Activated B cell treated with CpG ODN at 0.5 μM for 24 hours (primary cell): ENCODE data around the gene IL12RB1. TPM values are rescaled to one million over a fixed set of nuclear protein-coding genes. Genes with fewer than 3 reads are reported as not detected.
A peak's percentile ranks its signal among the peaks of the same experiment; 100 is the strongest.

Experiments
- ATAC-seq: fragments of 200-7000 bp; cut with Tn5 transposase; one replicate; pipeline ENCODE4 v1.10.0; 2021; ENCODE audit warnings: low read depth, mild to moderate bottlenecking, moderate library complexity
- CTCF ChIA-PET: fragments of 350-600 bp; sonication (Branson Sonifier 250); formaldehyde crosslinking; loops from one replicate; lab custom pipeline; 2021; ENCODE audit warnings: antibody characterized with exemption; lab: Charles Lee
- POLR2A ChIA-PET: fragments of 350-600 bp; sonication (Branson Sonifier 250); formaldehyde crosslinking; loops from one replicate; lab custom pipeline; 2021; ENCODE audit warnings: antibody characterized with exemption; lab: Charles Lee
- DNase-seq: peaks from one replicate; pipeline ENCODE4 v3.0.0; 2022
- H3K27ac Mint-ChIP-seq: one replicate; pipeline ENCODE4 v1.8.0; 2020; ENCODE audit warnings: mixed read lengths
- H3K27me3 Mint-ChIP-seq: one replicate; pipeline ENCODE4 v1.8.0; 2021; ENCODE audit warnings: mixed read lengths
- H3K36me3 Mint-ChIP-seq: one replicate; pipeline ENCODE4 v1.8.0; 2021; ENCODE audit warnings: low read depth, mixed read lengths
- H3K4me1 Mint-ChIP-seq: one replicate; pipeline ENCODE4 v1.8.0; 2021; ENCODE audit warnings: mixed read lengths
- H3K4me3 Mint-ChIP-seq: one replicate; pipeline ENCODE4 v1.8.0; 2020; ENCODE audit warnings: mild to moderate bottlenecking, mixed read lengths
- H3K9me3 Mint-ChIP-seq: one replicate; pipeline ENCODE4 v1.8.0; 2020; ENCODE audit warnings: mixed read lengths
- CTCF ChIP-seq: fragments of 200-600 bp; IDR thresholded peaks from one replicate; pipeline ENCODE4 v1.8.0; 2022; ENCODE audit warnings: antibody characterized with exemption, mild to moderate bottlenecking
- intact Hi-C: fragments of 100-400 bp; cut with micrococcal nuclease; formaldehyde crosslinking; loops from one replicate; pipeline ENCODE4 v1.15.1; 2024
- total RNA-seq: library from RNA; stranded (reverse); gene quantifications from 2 replicates; pipeline ENCODE4 v1.2.3, GENCODE V29; 2022

IL12RB1 gene
- total RNA-seq, 1 donor from 2014 or later: 20.9 TPM

- no peak for TF ChIP-seq CTCF
- no peak for DNase-seq
- CTCF ChIA-PET: no interaction called here
- Mint-ChIP-seq H3K4me1 (peaks cover 38% of the 10 kb centered on the region), H3K27me3 (no peaks in the 10 kb centered on the region), H3K27ac (peak overlapping the region; percentile 70), H3K9me3 (no peaks in the 10 kb centered on the region), H3K4me3 (peak overlapping the region; percentile 75), H3K36me3 (peaks cover 43% of the 10 kb centered on the region)
- intact Hi-C loops: no loop called here
- POLR2A ChIA-PET: interaction anchor here (0.5 to 2.7 kb wide), 15 partner anchors 8 to 438 kb away, joined by 3 to 19 read pairs (median 4); partner anchors contain the start of genes ARRDC2, JUND, MAST3 and PIK3R2
- ATAC-seq: no peak
Measured at GRCh38 chr19:18118420-18119012, 31.8 kb upstream of the IL12RB1 start.

DNA sequence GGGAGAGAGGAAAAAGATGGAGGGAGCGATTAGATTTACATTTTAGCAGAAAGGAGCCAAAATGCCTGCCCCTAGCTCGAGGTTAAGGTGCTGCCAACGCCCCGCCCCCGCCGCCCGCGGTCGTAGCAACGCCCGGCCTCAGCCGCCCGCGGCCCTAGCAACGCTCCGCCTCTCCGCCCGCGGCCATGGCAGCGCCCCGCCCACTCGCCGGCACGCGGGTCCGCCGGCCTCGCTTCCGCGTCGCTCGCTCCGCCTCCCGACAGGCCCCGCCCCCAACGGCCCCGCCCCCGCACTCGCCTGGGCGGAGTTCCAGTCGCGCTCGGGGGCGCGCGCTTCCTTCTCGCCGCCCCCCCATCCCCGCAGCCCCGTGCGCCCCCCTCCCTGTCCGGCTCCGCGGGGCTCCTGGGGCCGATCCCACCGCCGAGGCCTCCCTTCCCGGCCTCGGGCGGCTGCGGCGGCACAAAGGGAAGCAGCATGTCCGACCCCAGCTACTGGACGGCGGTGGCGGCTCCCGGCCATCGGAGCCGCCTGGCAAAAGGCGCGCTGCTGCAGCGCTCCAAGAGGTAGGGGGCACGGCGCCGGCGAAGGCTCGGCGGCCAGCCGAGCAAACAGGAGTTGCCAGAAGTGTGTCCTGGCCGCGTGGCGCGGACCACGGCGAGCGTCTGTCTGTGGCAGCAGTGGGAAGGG, 31.1 kb upstream of the IL12RB1 start:
- ATAC-seq (peak; percentile 93), DNase-seq (peak; percentile 98)
- H3K27me3 Mint-ChIP-seq: no peaks in the 10 kb centered on the region
- H3K36me3 Mint-ChIP-seq: peaks cover 38% of the 10 kb centered on the region
- intact Hi-C loops: loop anchor here (1.0 to 2.0 kb wide), 2 partner anchors 34 to 211 kb away; no protein-coding TSS in a partner anchor
- ChIA-PET CTCF (no interaction called here), POLR2A (interaction anchor here (0.5 to 2.7 kb wide), 13 partner anchors 14 to 439 kb away, joined by 3 to 19 read pairs (median 5); partner anchors contain the start of genes JUND, MAST3 and PIK3R2)
- no peak for TF ChIP-seq CTCF
- peaks cover 40% of the 10 kb centered on the region for H3K4me1 Mint-ChIP-seq
- H3K4me3 Mint-ChIP-seq: peak overlapping the region; percentile 75
- peak overlapping the region; percentile 77 for H3K27ac Mint-ChIP-seq
- no peaks in the 10 kb centered on the region for H3K9me3 Mint-ChIP-seq

- ChIA-PET POLR2A (interaction anchor here (0.6 to 2.7 kb wide), 9 partner anchors 13 to 257 kb away, joined by 3 to 19 read pairs (median 5); partner anchors contain the start of genes MAST3 and PIK3R2), CTCF (no interaction called here)
- H3K27ac Mint-ChIP-seq: peak overlapping the region; percentile 77
- no peaks in the 10 kb centered on the region for H3K27me3 Mint-ChIP-seq
- peaks cover 38% of the 10 kb centered on the region for H3K36me3 Mint-ChIP-seq
- no peak for ATAC-seq
- no peaks in the 10 kb centered on the region for H3K9me3 Mint-ChIP-seq
- peak overlapping the region; percentile 74 for H3K4me3 Mint-ChIP-seq
- intact Hi-C loops: loop anchor here (1.0 to 2.0 kb wide), 2 partner anchors 35 to 211 kb away; no protein-coding TSS in a partner anchor
- DNase-seq: no peak
- H3K4me1 Mint-ChIP-seq: peaks cover 42% of the 10 kb centered on the region
- TF ChIP-seq CTCF: no peak
Measured at GRCh38 chr19:18117364-18117691, 30.6 kb upstream of the IL12RB1 start.

DNA sequence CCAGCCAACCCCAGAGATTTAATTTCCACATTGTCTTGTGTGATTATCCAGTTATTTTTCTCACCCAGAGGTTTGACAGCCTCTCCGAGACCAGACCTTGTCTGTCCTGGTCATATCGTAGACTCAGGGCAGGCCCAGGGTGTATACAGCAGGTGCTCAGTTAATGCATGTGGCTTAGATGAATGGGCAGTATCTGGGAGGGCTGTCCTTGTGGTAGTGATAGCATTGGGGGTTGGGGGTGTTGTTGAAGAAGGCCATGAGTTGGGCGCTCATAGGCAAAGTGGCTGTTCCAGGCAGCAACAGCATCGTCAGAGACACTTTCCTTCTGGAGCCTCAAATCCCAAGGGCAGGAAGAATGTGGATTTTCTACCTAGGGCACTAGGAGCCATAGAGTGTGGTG, 27.7 kb upstream of the IL12RB1 start:
- ATAC-seq (no peak), DNase-seq (no peak)
- CTCF ChIA-PET: no interaction called here
- POLR2A ChIA-PET: interaction anchor here (2.1 kb wide), 1 partner anchor 15 kb away, joined by 9 read pairs; no protein-coding TSS in a partner anchor
- TF ChIP-seq CTCF: no peak
- Mint-ChIP-seq H3K36me3 (peaks cover 37% of the 10 kb centered on the region), H3K27me3 (no peaks in the 10 kb centered on the region), H3K4me3 (no peak overlapping the region), H3K4me1 (peaks cover 44% of the 10 kb centered on the region), H3K9me3 (no peaks in the 10 kb centered on the region), H3K27ac (no peak overlapping the region)
- intact Hi-C loops: no loop called here

DNA sequence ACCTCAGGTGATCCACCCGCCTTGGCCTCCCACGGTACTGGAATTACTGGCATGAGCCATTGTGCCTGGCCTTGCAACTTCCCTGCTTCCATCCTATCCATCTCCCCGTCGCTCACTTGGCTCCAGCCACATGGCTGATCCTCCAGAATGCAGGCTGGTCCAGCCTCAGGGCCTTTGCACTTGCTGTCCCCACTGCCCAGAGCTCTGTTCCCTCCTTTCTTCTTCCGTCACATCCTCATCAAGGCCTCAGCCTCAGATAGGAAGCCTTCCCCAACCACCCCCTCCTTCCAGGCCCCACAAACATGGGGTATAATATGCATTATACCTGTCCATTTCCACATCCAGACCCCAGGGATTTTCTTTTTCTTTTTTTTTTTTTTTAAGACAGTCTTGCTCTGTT, 27.1 kb upstream of the IL12RB1 start:
- DNase-seq (no peak), ATAC-seq (no peak)
- POLR2A ChIA-PET: interaction anchor here (0.6 to 2.1 kb wide), 6 partner anchors 9 to 458 kb away, joined by 3 to 9 read pairs (median 5); partner anchors contain the start of genes CCDC124, IL12RB1, PIK3R2 and UBA52
- peaks cover 37% of the 10 kb centered on the region for H3K36me3 Mint-ChIP-seq
- H3K27me3 Mint-ChIP-seq: no peaks in the 10 kb centered on the region
- H3K4me3 Mint-ChIP-seq: no peak overlapping the region
- no peaks in the 10 kb centered on the region for H3K9me3 Mint-ChIP-seq
- intact Hi-C loops: loop anchor here (1.0 to 2.0 kb wide), 4 partner anchors 15 to 137 kb away; no protein-coding TSS in a partner anchor
- H3K27ac Mint-ChIP-seq: no peak overlapping the region
- peaks cover 44% of the 10 kb centered on the region for H3K4me1 Mint-ChIP-seq
- CTCF ChIA-PET: interaction anchor here (0.8 to 3.3 kb wide), 6 partner anchors 10 to 139 kb away, joined by 3 to 18 read pairs (median 4); partner anchors contain the start of gene PIK3R2
- no peak for TF ChIP-seq CTCF
